Stimulated activated CD8-positive, alpha-beta memory T cell treated with anti-CD3 and anti-CD28 coated beads, Interleukin-4, amount 100 ng/mL, for 4 hours (primary cell): ENCODE data around the gene CBFA2T3.

Source experiments
- DNase-seq, 2 donors: peaks; one replicate each; pipeline ENCODE4 v3.0.0-alpha.2; 2020; ENCODE audit warnings: low read depth in 2 of 2, low spot score in 1 of 2

The CBFA2T3 gene

GRCh38 chr16:88977812-88978607, 1.0 kb upstream of the CBFA2T3 start:
- no peak for DNase-seq

GRCh38 chr16:88976366-88977017, 515 bp downstream of the CBFA2T3 start:
- no peak for DNase-seq

- DNase-seq: no peak
Observed at GRCh38 chr16:88975511-88976061, 1.4 kb downstream of the CBFA2T3 start.

DNA sequence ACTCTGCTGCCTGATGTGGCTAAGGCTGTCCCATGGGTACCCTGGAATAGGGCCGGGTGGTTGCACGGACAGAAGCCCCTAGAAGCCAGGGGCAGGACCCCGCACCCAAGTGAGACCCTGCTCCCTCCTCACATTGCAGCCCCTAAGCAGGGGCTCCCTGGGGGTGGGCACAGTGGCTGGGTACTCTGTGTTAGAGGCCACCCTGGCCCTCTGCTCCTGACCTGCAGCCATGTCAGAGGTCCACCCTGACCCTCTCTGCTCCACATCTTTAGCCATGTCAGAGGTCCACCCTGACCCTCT, 2.1 kb downstream of the CBFA2T3 start:
- DNase-seq: no peak

- no peak for DNase-seq
Observed at GRCh38 chr16:88974080-88974915, 2.7 kb downstream of the CBFA2T3 start.

GRCh38 chr16:88973415-88974050, 3.5 kb downstream of the CBFA2T3 start:
- DNase-seq: no peak

GRCh38 chr16:88973007-88973410, 4.0 kb downstream of the CBFA2T3 start:
- no peak for DNase-seq

GRCh38 chr16:88972349-88972748, 4.7 kb downstream of the CBFA2T3 start:
- DNase-seq: no peak

DNA sequence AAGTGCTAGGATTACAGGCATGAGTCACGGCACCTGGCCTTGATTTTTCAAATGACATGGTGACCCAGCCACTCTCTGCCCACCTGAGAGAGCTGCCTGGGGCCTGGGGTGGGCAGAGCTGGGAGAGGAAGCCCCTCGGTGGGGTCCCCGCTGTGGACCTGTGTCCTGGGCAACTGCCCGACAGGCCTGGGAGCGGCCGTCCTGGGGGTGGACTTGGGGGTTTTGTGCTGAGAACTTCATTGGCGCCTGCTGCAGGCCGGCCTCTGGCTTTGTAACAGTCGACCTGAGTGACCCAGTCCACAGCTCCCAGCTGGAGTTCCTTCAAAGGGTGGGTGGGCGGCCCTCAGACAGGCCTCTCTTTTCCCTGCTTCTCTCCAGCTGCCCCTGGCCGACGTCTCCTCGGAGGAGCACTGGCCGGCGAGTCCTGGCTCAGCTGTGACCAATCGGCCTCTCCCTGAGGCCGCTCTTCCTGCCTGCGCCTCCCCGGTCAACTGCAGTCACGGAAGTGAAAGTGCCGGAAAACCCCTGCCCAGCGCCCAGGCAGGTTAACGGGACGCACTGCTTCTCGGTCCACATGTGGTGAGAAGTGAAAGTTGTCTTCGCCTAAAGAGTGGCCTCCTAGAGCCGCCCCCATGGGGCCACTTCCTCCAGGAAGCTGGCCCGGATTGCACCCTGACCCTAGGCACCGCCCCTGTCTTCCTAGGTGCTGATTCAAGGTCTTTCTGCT, 5.5 kb downstream of the CBFA2T3 start:
- DNase-seq: no peak

GRCh38 chr16:88970539-88971065, 6.4 kb downstream of the CBFA2T3 start:
- no peak for DNase-seq

- no peak for DNase-seq
Observed at GRCh38 chr16:88970050-88970449, 7.0 kb downstream of the CBFA2T3 start.

GRCh38 chr16:88969361-88969831, 7.6 kb downstream of the CBFA2T3 start:
- no peak for DNase-seq

- DNase-seq: no peak
Observed at GRCh38 chr16:88968589-88969280, 8.3 kb downstream of the CBFA2T3 start.

- no peak for DNase-seq
Observed at GRCh38 chr16:88967830-88968588, 9.0 kb downstream of the CBFA2T3 start.

DNA sequence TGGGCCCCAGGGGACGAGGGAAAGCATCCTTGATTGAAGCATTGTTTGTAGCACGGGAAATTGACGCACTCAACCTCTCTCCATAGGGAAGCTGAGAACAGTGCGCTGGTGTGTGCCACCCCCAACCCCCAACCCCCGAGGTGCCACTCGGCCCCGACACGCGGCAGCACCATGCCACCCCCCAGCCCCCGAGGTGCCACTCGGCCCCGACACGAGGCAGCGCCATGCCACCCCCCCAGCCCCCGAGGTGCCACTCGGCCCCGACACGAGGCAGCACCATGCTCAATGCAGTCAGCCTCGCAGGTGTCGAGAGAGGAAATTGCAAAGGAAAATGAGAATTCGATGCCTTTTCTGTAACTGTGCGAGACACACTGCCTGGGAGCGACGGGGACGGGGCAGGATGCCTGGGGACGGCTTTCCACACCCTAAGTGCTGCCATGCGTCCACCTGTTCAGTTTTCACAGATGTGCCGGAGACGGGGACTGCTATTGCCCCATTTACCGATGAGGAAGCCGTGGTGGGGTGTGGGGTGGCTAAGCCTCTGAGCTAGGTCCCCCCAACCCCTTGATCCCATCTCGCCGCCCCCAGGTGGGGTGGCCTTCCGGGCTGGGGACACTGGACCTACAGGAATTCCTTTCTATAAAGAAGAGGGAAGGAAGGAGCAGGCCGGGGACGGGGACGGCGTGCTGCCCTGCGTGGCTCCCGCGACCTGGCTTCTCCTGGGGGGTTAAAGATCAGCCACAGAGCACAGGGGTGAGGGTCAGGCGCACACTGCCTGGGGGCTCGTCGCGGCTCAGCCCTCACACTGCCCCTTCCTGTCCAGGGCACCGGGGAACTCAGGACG, 9.8 kb downstream of the CBFA2T3 start:
- DNase-seq: no peak

DNA sequence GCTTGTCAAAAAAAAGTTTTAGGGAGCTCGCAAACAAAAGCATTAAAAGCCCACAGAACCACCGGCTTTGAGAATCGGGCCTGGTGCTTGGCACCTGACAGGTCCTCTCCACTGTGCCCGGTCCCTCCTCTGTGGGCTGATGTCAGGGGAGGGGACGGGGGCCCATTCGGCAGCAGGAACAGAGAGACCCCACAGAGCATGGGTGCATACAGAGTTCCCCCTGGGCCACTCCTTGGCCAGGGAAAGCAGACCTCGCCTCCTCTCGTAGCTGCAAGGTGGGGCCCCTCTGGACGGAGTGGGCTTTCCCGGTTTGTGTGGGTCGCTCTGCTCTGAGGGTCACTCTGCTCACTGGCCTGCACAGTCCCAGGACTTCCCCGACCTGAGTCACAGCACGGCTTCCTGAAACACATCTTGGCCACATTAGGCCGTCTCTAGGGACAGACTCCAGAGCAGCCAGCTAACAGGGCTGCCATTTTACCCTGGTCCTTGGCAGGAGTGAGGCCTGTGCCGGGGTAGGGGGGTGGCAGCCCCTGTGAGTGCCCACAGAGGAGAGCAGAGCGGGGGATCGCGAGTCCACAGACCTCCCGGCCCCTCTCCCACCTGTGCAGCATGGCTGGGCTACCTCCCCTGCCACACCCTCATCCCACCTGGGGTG, 11.1 kb downstream of the CBFA2T3 start:
- no peak for DNase-seq

DNA sequence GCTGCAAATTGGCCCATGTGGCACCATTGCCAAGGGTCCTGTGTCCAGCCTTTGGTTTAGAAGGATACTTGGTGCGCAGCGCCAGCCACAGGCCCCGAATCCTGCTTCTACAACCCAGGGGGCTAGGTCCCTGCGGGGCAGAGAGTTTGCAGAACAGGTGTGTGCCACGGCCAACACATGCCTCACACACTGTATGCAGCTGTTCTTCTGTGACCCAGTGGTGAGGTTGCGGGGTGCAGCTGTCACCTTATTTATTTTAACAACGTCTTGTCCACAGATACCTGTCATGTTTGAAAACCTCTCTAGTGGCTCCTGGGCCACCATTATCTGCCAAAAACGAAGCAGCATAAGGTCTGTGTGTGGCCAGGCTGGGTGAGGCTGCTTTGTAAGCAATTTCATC, 11.6 kb downstream of the CBFA2T3 start:
- no peak for DNase-seq
